ENCODE measurements around the gene DENND2D.

DNA sequence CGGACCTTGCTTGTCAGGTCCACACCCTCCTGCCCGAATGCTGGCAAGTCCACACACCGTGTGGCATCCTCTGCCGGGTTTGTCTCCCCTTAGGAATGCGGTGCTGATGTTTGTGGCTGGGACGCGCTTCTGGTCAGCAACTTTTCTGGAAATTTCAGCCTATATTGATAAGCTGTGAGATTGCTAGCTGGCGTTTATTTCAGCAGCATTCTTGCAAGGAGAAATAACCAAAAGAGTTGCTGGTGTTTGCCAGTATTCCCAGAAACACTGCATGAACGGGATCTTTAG, 59.8 kb downstream of the DENND2D start:
- TF ChIP-seq, protein P1, sequence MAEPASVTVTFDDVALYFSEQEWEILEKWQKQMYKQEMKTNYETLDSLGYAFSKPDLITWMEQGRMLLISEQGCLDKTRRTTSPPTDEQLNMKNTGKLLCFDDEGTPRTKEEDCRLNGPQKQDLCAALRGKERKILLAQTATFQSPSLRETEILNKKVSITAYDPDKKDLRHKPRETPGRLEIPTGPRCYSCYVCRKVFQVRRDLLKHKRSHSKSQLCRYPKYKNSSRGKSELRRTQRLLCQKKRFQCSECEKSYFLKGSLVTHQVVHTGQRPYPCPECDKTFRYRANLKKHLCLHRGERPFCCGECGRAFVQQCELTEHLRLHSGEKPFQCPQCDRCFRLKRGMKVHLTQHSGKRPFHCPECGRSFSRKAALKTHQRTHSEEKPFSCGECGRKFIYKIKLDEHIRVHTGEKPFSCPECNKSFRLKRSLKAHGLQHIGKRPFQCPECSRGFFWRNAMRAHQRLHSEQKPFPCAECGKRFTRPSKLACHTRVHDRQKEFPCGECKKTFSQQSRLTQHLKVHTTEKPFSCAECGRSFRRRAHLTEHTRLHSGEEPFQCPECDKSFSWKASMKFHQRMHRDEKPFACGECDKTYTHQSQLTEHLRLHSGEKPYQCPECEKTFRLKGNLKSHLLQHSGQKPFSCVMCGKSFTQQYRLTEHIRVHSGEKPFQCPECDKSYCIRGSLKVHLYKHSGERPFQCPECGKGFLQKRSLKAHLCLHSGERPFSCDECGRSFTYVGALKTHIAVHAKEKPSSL (CRISPR knock-in tag; conservative IDR thresholded peaks at IDR 0.05), result no peak
- TF ChIP-seq, protein P2, sequence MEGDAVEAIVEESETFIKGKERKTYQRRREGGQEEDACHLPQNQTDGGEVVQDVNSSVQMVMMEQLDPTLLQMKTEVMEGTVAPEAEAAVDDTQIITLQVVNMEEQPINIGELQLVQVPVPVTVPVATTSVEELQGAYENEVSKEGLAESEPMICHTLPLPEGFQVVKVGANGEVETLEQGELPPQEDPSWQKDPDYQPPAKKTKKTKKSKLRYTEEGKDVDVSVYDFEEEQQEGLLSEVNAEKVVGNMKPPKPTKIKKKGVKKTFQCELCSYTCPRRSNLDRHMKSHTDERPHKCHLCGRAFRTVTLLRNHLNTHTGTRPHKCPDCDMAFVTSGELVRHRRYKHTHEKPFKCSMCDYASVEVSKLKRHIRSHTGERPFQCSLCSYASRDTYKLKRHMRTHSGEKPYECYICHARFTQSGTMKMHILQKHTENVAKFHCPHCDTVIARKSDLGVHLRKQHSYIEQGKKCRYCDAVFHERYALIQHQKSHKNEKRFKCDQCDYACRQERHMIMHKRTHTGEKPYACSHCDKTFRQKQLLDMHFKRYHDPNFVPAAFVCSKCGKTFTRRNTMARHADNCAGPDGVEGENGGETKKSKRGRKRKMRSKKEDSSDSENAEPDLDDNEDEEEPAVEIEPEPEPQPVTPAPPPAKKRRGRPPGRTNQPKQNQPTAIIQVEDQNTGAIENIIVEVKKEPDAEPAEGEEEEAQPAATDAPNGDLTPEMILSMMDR (IDR thresholded peaks at IDR 0.05), result no peak
- TF ChIP-seq, protein P3, sequence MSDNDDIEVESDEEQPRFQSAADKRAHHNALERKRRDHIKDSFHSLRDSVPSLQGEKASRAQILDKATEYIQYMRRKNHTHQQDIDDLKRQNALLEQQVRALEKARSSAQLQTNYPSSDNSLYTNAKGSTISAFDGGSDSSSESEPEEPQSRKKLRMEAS (CRISPR knock-in tag; IDR thresholded peaks at IDR 0.05), result no peak
- TF ChIP-seq SMAD3 (CRISPR knock-in tag; IDR thresholded peaks at IDR 0.05; ENCODE audit: borderline replicate concordance) (no peak), ATF1 (CRISPR knock-in tag; IDR thresholded peaks at IDR 0.05) (no peak), RORB (CRISPR knock-in tag; IDR thresholded peaks at IDR 0.05) (no peak), TP53 (CRISPR knock-in tag; IDR thresholded peaks at IDR 0.05) (no peak), FOXJ3 (CRISPR knock-in tag; IDR thresholded peaks at IDR 0.05; ENCODE audit: borderline replicate concordance) (no peak), ZNF121 (CRISPR knock-in tag; IDR thresholded peaks at IDR 0.05) (no peak)
- TF ChIP-seq, protein P4, sequence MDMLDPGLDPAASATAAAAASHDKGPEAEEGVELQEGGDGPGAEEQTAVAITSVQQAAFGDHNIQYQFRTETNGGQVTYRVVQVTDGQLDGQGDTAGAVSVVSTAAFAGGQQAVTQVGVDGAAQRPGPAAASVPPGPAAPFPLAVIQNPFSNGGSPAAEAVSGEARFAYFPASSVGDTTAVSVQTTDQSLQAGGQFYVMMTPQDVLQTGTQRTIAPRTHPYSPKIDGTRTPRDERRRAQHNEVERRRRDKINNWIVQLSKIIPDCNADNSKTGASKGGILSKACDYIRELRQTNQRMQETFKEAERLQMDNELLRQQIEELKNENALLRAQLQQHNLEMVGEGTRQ (CRISPR knock-in tag; IDR thresholded peaks at IDR 0.05), result no peak
- TF ChIP-seq, protein P5, sequence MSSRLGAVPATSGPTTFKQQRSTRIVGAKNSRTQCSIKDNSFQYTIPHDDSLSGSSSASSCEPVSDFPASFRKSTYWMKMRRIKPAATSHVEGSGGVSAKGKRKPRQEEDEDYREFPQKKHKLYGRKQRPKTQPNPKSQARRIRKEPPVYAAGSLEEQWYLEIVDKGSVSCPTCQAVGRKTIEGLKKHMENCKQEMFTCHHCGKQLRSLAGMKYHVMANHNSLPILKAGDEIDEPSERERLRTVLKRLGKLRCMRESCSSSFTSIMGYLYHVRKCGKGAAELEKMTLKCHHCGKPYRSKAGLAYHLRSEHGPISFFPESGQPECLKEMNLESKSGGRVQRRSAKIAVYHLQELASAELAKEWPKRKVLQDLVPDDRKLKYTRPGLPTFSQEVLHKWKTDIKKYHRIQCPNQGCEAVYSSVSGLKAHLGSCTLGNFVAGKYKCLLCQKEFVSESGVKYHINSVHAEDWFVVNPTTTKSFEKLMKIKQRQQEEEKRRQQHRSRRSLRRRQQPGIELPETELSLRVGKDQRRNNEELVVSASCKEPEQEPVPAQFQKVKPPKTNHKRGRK (CRISPR knock-in tag; IDR thresholded peaks at IDR 0.05; ENCODE audit: borderline replicate concordance), result no peak
